MM.1S (cell line): ENCODE results near the gene DEAF1.

ENCODE experiments used
- CTCF ChIP-seq: fragments of 300-600 bp; sonication (generic); IDR thresholded peaks from 2 replicates; pipeline ENCODE4 v1.5.1; 2016; ENCODE audit warnings: antibody characterized with exemption, low read length, mixed read lengths
- EZH2 ChIP-seq: fragments of 300-600 bp; sonication (generic); optimal IDR thresholded peaks from 2 replicates; pipeline ENCODE3; 2017; ENCODE audit warnings: low read depth, mild to moderate bottlenecking, antibody characterized with exemption, low read length, mixed read lengths
- EZH2phosphoT487 ChIP-seq: fragments of 300-600 bp; sonication (generic); IDR thresholded peaks from 2 replicates; pipeline ENCODE4 v1.6.1; 2018; ENCODE audit warnings: antibody characterized with exemption, low read length

GRCh38 chr11:722346-722811 lies 27.4 kb upstream of the DEAF1 start:
- no peak for TF ChIP-seq EZH2phosphoT487
- TF ChIP-seq EZH2: no peak
- no peak for TF ChIP-seq CTCF
